OCI-LY1 (cell line): ENCODE results near the gene STK17A.

Source experiments
- CTCF ChIP-seq: fragments of 200-600 bp; sonication (generic), shearing (Covaris generic); IDR thresholded peaks from 2 replicates; pipeline ENCODE4 v1.5.1; 2017; ENCODE audit warnings: mild to moderate bottlenecking, antibody characterized with exemption, low read length, moderate library complexity, mixed read lengths
- EZH2 ChIP-seq: fragments of 200-600 bp; sonication (generic), shearing (Covaris generic); IDR thresholded peaks from 2 replicates; pipeline ENCODE4 v1.8.0; 2017; ENCODE audit warnings: borderline replicate concordance, mixed run types, mild to moderate bottlenecking, antibody characterized with exemption, low read length, moderate library complexity, mixed read lengths

- TF ChIP-seq CTCF (no peak), EZH2 (no peak)
These were observed 46.9 kb downstream of the STK17A start for GRCh38 chr7:43629857-43630256.
